MM.1S (cell line): ENCODE data around the gene SAMD4A.

ENCODE experiments used
- DNase-seq: peaks from one replicate; pipeline ENCODE4 v3.0.0-alpha.2; 2015
- H2AFZ ChIP-seq: fragments of 300-600 bp; sonication (generic); 2 replicates; pipeline ENCODE4 v1.6.0; 2016; ENCODE audit warnings: antibody characterized with exemption, low read length
- H3F3A ChIP-seq: fragments of 300-600 bp; sonication (generic); 2 replicates; pipeline ENCODE4 v1.6.1; 2016; ENCODE audit warnings: mild to moderate bottlenecking, antibody characterized with exemption, low read length, moderate library complexity, mixed read lengths; ENCODE audit not compliant: insufficient read depth
- H3K27ac ChIP-seq: fragments of 300-600 bp; sonication (generic); 2 replicates; pipeline ENCODE4 v1.5.1; 2016; ENCODE audit warnings: mild to moderate bottlenecking, low read length
- H3K27me3 ChIP-seq: fragments of 300-600 bp; sonication (generic); replicated peaks from 2 replicates; pipeline ENCODE4 v1.6.0; 2016; ENCODE audit warnings: low read length; ENCODE audit not compliant: insufficient read depth
- H3K36me3 ChIP-seq: fragments of 300-600 bp; sonication (generic); replicated peaks from 2 replicates; pipeline ENCODE4 v1.6.1; 2016; ENCODE audit warnings: mild to moderate bottlenecking, low read length, mixed read lengths; ENCODE audit not compliant: insufficient read depth
- H3K4me1 ChIP-seq: fragments of 300-600 bp; sonication (generic); 2 replicates; pipeline ENCODE4 v1.6.1; 2016; ENCODE audit warnings: low read length, mixed read lengths
- H3K4me2 ChIP-seq: fragments of 300-600 bp; sonication (generic); 2 replicates; pipeline ENCODE4 v1.6.0; 2016; ENCODE audit warnings: low read depth, low read length
- H3K4me3 ChIP-seq: fragments of 300-600 bp; sonication (generic); 2 replicates; pipeline ENCODE4 v1.5.1; 2016; ENCODE audit warnings: low read length, mixed read lengths
- H3K79me2 ChIP-seq: fragments of 300-600 bp; sonication (generic); 2 replicates; pipeline ENCODE4 v1.6.1; 2016; ENCODE audit warnings: mixed run types, low read length, mixed read lengths
- H3K9ac ChIP-seq: fragments of 300-600 bp; sonication (generic); 2 replicates; pipeline ENCODE4 v1.6.1; 2016; ENCODE audit warnings: low read length, mixed read lengths
- H3K9me2 ChIP-seq: fragments of 300-600 bp; sonication (generic); replicated peaks from 2 replicates; pipeline ENCODE4 v1.6.1; 2016; ENCODE audit warnings: mild to moderate bottlenecking, low read length, mixed read lengths; ENCODE audit not compliant: insufficient read depth
- H3K9me3 ChIP-seq: fragments of 300-600 bp; sonication (generic); replicated peaks from 2 replicates; pipeline ENCODE4 v1.6.1; 2016; ENCODE audit warnings: mild to moderate bottlenecking, low read length, mixed read lengths; ENCODE audit not compliant: insufficient read depth
- H4K20me1 ChIP-seq: fragments of 300-600 bp; sonication (generic); 2 replicates; pipeline ENCODE4 v1.6.1; 2016; ENCODE audit warnings: mild to moderate bottlenecking, low read length, moderate library complexity, mixed read lengths; ENCODE audit not compliant: insufficient read depth
- CTCF ChIP-seq: fragments of 300-600 bp; sonication (generic); IDR thresholded peaks from 2 replicates; pipeline ENCODE4 v1.5.1; 2016; ENCODE audit warnings: antibody characterized with exemption, low read length, mixed read lengths
- EZH2 ChIP-seq: fragments of 300-600 bp; sonication (generic); optimal IDR thresholded peaks from 2 replicates; pipeline ENCODE3; 2017; ENCODE audit warnings: low read depth, mild to moderate bottlenecking, antibody characterized with exemption, low read length, mixed read lengths
- EZH2phosphoT487 ChIP-seq: fragments of 300-600 bp; sonication (generic); IDR thresholded peaks from 2 replicates; pipeline ENCODE4 v1.6.1; 2018; ENCODE audit warnings: antibody characterized with exemption, low read length

Gene SAMD4A

GRCh38 chr14:54700717-54701116, 133.8 kb downstream of the SAMD4A start:
- peak; percentile 7 for DNase-seq
- no peaks in the 10 kb centered on the region for H3K79me2 ChIP-seq
- H3K9me2 ChIP-seq: no peaks in the 10 kb centered on the region
- H3K9ac ChIP-seq: no peak overlapping the region
- H3K4me1 ChIP-seq: no peaks in the 10 kb centered on the region
- no peaks in the 10 kb centered on the region for H3K9me3 ChIP-seq
- H2AFZ ChIP-seq: no peak overlapping the region
- H3K36me3 ChIP-seq: no peaks in the 10 kb centered on the region
- TF ChIP-seq CTCF (no peak), EZH2 (no peak), EZH2phosphoT487 (no peak)
- no peaks in the 10 kb centered on the region for H3F3A ChIP-seq
- H3K4me3 ChIP-seq: no peak overlapping the region
- H3K27ac ChIP-seq: no peak overlapping the region
- H3K4me2 ChIP-seq: no peak overlapping the region
- no peaks in the 10 kb centered on the region for H4K20me1 ChIP-seq
- no peaks in the 10 kb centered on the region for H3K27me3 ChIP-seq

DNA sequence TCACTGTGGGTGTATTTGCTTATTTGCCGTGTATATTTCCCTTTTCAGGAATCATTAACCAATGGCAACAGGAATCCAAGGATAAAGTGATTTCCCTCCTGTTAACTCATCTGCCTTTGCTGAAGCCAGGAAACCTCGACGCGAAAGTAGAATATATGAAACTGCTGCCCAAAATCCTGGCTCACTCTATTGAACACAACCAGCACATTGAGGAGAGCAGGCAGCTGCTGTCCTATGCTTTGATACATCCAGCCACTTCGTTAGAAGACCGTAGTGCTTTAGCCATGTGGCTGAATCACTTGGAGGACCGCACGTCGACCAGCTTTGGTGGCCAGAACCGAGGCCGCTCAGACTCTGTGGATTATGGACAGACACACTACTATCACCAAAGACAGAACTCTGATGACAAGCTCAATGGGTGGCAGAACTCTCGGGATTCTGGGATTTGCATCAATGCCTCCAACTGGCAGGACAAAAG, 135.1 kb downstream of the SAMD4A start:
- no peak overlapping the region for H3K27ac ChIP-seq
- H3K27me3 ChIP-seq: no peaks in the 10 kb centered on the region
- no peaks in the 10 kb centered on the region for H4K20me1 ChIP-seq
- H3K4me2 ChIP-seq: no peak overlapping the region
- no peak overlapping the region for H3K4me3 ChIP-seq
- H3F3A ChIP-seq: no peaks in the 10 kb centered on the region
- DNase-seq: no peak
- no peaks in the 10 kb centered on the region for H3K9me2 ChIP-seq
- H3K79me2 ChIP-seq: no peaks in the 10 kb centered on the region
- no peak for TF ChIP-seq EZH2phosphoT487
- TF ChIP-seq CTCF: no peak
- no peak for TF ChIP-seq EZH2
- H3K9ac ChIP-seq: no peak overlapping the region
- H2AFZ ChIP-seq: no peak overlapping the region
- H3K36me3 ChIP-seq: no peaks in the 10 kb centered on the region
- H3K4me1 ChIP-seq: no peaks in the 10 kb centered on the region
- no peaks in the 10 kb centered on the region for H3K9me3 ChIP-seq

DNA sequence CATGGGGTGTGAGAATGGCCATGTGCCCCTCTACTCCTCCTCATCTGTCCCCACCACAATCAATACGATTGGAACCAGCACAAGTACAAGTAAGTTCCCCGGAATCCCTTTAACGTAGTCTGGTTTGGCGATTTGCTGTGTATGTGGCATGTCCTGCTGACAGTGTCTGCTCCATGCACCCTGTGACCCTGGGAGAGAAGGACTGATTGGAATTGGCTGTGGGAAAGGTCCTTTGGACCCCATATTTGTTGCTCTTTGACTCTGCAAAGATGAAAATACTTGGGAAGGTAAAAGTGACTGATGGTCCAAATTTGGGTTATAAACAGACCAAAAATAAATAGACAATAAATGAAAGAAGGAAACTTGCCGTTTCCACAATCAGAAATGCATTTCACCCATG, 135.6 kb downstream of the SAMD4A start:
- no peak overlapping the region for H2AFZ ChIP-seq
- TF ChIP-seq EZH2phosphoT487: no peak
- TF ChIP-seq EZH2: no peak
- no peak for TF ChIP-seq CTCF
- no peaks in the 10 kb centered on the region for H3K9me2 ChIP-seq
- no peak overlapping the region for H3K9ac ChIP-seq
- no peaks in the 10 kb centered on the region for H3K27me3 ChIP-seq
- H3K36me3 ChIP-seq: no peaks in the 10 kb centered on the region
- H3K4me3 ChIP-seq: no peak overlapping the region
- H3K4me2 ChIP-seq: no peak overlapping the region
- no peaks in the 10 kb centered on the region for H3K4me1 ChIP-seq
- no peaks in the 10 kb centered on the region for H4K20me1 ChIP-seq
- no peak overlapping the region for H3K27ac ChIP-seq
- no peaks in the 10 kb centered on the region for H3K79me2 ChIP-seq
- H3K9me3 ChIP-seq: no peaks in the 10 kb centered on the region
- H3F3A ChIP-seq: no peaks in the 10 kb centered on the region
- no peak for DNase-seq
